GM21723 (cell line): ENCODE measurements around the gene PISD.

Source experiments
- ATAC-seq: cut with Tn5 transposase; IDR thresholded peaks from one replicate; pipeline ENCODE4 v1.9.1; 2021; ENCODE audit warnings: mild to moderate bottlenecking, moderate library complexity; ENCODE audit not compliant: unreplicated experiment

PISD gene

GRCh38 chr22:31626427-31627150 is 35.4 kb downstream of the PISD start:
- ATAC-seq = no peak

- ATAC-seq = no peak
Observed at GRCh38 chr22:31625661-31626426, 36.2 kb downstream of the PISD start.

- no peak for ATAC-seq
Observed at GRCh38 chr22:31625257-31625640, 36.8 kb downstream of the PISD start.

GRCh38 chr22:31623592-31624304 is 38.3 kb downstream of the PISD start:
- ATAC-seq = no peak

GRCh38 chr22:31622980-31623379 is 39.0 kb downstream of the PISD start:
- no peak for ATAC-seq

GRCh38 chr22:31621507-31622124 is 40.4 kb downstream of the PISD start:
- no peak for ATAC-seq

- ATAC-seq = no peak
Observed at GRCh38 chr22:31620756-31621480, 41.1 kb downstream of the PISD start.

- no peak for ATAC-seq
Observed at GRCh38 chr22:31619611-31620300, 42.3 kb downstream of the PISD start.

GRCh38 chr22:31618471-31619176 is 43.4 kb downstream of the PISD start:
- no peak for ATAC-seq

- ATAC-seq = no peak
Observed at GRCh38 chr22:31618057-31618456, 44.0 kb downstream of the PISD start.

- no peak for ATAC-seq
Observed at GRCh38 chr22:31616315-31616980, 45.6 kb downstream of the PISD start.

- ATAC-seq = no peak
Observed at GRCh38 chr22:31615940-31616314, 46.1 kb downstream of the PISD start.

GRCh38 chr22:31615491-31615860 is 46.5 kb downstream of the PISD start:
- ATAC-seq = no peak

GRCh38 chr22:31614781-31615490 is 47.1 kb downstream of the PISD start:
- ATAC-seq = no peak

- ATAC-seq = no peak
Observed at GRCh38 chr22:31613904-31614296, 48.1 kb downstream of the PISD start.

- no peak for ATAC-seq
Observed at GRCh38 chr22:31613286-31613903, 48.6 kb downstream of the PISD start.

GRCh38 chr22:31612891-31613285 is 49.1 kb downstream of the PISD start:
- no peak for ATAC-seq
